Subcutaneous preadipocyte (primary cell): Measurements from ENCODE around the gene MYCBPAP. TPM values are rescaled to one million over a fixed set of nuclear protein-coding genes. Genes with fewer than 3 reads are reported as not detected.

Experiments used
- total RNA-seq: library from RNA; depleted of rRNA; stranded (reverse); fragments of >200 nt; gene quantifications from 2 replicates; pipeline ENCODE4 v1.2.3, GENCODE V29; 2012

Gene MYCBPAP
- total RNA-seq: 0.98 and 1.1 TPM in 2 replicates

GRCh38 chr17:50507871-50508572 is at the start of gene MYCBPAP:
MYCBPAP (plus strand) TSS chr17:50508439; CDS start chr17:50508675, 236 bp downstream.

DNA sequence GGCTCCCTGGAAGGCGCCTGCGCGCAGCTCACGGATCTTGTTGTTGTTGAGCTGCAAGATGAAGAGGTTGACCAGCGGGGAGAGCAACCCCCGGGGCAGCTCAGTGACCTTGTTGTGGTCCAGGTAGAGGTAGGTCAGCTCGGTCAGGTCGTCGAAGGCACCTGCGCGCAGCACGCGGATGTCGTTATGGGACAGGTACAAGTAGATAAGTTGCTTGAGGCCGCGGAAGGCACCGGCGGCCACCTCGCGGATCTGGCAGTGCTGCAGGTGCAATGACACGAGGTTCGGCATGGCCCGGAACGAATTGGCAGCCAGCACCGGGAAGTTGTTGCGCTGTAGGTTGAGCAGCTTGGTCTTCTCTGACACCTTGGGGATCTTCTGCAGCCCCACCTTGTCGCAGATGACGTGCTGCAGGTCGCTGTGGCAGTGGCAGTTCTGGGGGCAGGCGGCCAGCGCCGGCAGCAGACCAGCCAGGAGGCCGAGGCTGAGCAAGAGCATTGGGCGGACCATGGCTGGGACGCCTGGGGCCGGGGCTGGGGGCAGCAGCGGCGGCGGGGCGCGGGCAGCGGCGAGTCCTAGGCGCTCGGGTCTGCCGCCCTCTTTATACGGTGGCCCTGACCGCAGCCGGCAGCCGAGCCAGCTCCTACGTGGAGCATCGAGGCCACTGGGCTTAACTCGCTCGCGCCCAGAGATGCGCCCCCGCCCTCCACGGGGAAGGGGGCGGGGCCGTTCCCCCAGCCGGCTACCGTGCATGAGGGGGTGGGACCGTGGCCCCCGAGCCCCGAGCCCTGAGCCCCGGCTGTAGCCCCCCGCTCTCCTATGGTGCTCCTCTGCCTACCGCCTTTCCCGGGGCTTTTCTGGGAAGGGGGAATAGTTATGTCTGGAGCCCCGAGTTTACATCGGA is 39.7 kb upstream of the MYCBPAP start, which contains the start of gene CHAD:
TSS of gene CHAD (minus strand) at position 577 of the 904 bp plus-strand sequence. CDS start at position 510, 67 bp downstream.

DNA sequence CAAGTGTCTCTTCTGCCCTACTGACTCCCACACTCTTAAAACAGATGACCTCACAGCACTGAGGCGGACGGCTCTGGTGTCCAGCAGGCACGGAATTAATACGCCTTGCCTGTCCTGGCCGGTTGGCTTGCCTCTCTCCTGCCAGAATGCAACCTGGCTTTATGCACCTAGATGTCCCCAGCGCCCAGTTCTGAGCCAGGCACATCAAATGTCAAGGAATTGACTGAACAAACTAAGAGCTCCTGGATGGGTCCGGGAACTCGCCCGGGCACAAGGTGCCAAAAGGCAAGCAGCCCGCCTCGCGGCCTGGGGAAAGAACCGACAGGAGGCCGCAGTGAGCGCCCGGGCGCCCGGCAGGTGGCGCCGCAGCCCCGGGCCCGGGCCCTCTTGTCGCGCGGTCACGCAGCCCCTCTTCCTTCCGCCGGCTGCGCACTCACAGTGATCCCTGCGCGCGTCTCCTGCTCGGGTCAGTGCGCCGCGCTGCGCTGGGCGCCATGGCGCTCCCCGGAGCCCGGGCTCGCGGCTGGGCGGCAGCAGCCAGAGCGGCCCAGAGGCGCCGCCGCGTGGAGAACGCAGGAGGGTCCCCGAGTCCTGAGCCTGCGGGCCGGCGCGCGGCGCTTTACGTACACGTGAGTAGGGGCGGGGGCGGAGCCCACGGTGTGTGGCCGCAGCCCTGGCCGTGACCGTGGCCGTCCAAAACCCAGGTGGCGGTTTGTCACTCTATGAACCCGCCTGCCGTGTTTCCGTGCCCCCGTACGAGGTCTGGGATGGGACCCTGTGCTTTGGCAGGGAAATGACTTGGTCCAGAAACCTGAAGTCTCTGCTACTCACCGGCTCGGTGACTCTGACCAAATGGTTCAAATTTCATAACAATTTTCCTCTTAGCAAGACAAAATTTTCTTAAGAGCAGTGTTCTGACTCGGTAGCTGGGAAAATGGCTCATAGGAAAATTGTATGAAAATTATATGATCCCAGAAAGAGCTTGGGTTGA is 29.6 kb upstream of the MYCBPAP start, which contains the start of gene RSAD1:
TSS of gene RSAD1 (plus strand) at position 470 of the 991 bp plus-strand sequence. CDS start at position 495, 25 bp downstream.

DNA sequence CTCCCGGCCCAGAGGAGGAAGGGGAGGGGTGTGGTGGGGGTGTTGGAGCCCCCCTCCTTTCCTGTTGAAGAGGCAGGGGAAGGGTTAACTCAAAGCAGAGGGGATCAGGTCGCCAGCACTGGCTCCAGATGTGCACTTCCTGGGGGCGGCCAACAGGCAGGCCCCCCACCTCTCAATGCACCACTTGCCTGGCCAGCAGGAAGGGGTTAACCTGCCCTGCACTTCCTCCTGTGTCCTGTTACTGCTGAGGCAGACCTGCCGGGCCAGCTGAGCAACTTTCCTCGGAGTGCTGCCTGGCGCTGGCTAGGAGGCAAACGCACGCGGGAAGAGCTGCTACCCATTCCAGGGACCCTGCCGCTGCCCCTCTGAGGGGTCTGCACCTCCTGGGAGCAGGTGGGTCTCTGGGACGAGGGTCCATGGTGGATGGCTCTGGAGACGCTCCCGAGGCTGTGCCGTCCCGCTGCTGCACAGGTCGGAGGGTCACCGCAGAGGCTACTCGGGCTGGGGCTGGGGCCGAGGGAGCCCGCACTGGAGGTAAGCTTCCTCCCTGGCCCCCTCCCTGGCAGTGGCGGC is 24.3 kb downstream of the MYCBPAP start, which contains the start of gene EPN3:
TSS of gene EPN3 (plus strand) at position 284 of the 573 bp plus-strand sequence. CDS start 3,822 bp downstream, outside the sequence.

DNA sequence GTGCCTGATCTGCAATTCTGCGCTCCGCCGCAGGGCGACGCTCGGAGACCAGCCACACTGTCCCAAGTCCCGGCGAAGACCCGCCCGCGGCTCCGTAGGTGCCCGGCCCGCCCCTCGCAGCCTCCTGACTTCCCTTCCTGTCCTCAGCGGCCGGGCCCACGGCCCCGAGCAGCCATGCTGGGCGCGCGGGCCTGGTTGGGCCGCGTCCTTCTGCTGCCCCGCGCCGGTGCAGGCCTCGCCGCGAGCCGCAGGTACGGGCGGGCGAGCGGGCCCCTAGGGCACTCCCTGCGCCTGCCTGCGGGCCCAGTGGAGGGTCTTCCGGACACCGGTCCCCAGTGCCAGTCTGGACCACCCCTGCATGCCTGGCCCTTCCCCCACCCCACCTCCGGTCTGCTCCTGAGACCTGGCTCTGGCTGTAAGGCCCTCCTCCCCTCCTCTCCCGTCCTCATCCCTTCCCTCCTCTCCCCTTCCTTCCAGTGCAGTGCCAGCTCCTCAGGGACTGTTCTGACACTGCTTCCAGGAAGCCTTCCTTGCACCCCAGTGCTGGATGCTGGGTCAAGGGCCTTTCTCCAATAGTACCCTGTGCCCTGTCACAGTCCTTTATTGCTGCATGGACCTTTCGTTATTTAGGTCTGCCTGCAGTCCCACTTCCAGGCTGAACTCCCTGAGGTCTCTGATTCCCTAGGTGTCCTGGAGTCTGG is 38.9 kb downstream of the MYCBPAP start, which contains the start of gene SPATA20:
TSS of gene SPATA20 (plus strand) at position 140 of the 701 bp plus-strand sequence. CDS start at position 175, 35 bp downstream.

GRCh38 chr17:50560185-50560824 is 52.1 kb downstream of the MYCBPAP start, which contains the start of gene CACNA1G:
CACNA1G (plus strand) TSS chr17:50560715; CDS start chr17:50561460, 745 bp downstream.

Other genes with a start within 250 kb of the MYCBPAP start
- not detected in 2 replicates for gene TMEM92, start 234.0 kb upstream of the MYCBPAP start, total RNA-seq
- gene XYLT2, start 162.3 kb upstream of the MYCBPAP start, total RNA-seq: 36.7 and 46.1 TPM in 2 replicates
- gene MRPL27, start 135.3 kb upstream of the MYCBPAP start, total RNA-seq: 46.1 and 60.3 TPM in 2 replicates
- gene EME1, start 135.2 kb upstream of the MYCBPAP start, total RNA-seq: 9.4 and 10.3 TPM in 2 replicates
- gene LRRC59, start 110.9 kb upstream of the MYCBPAP start, total RNA-seq: 172 and 222 TPM in 2 replicates
- gene ACSF2, start 82.2 kb upstream of the MYCBPAP start, total RNA-seq: 10.0 and 15.4 TPM in 2 replicates
- not detected in 2 replicates for gene CHAD, start 39.6 kb upstream of the MYCBPAP start, total RNA-seq
- gene RSAD1, start 29.6 kb upstream of the MYCBPAP start, total RNA-seq: 25.0 and 34.2 TPM in 2 replicates
- gene EPN3, start 24.3 kb downstream of the MYCBPAP start, total RNA-seq: under 0.01 TPM in 1 of 2 replicates, not detected in the other
- gene SPATA20, start 38.7 kb downstream of the MYCBPAP start, total RNA-seq: 79.0 and 79.7 TPM in 2 replicates
- 0.39 and 0.73 TPM in 2 replicates for gene CACNA1G, start 52.3 kb downstream of the MYCBPAP start, total RNA-seq
- gene ABCC3, start 126.4 kb downstream of the MYCBPAP start, total RNA-seq: 40.8 and 43.0 TPM in 2 replicates
- gene ANKRD40, start 199.5 kb downstream of the MYCBPAP start, total RNA-seq: 35.6 and 55.3 TPM in 2 replicates
- gene LUC7L3, start 211.2 kb downstream of the MYCBPAP start, total RNA-seq: 24.6 and 26.6 TPM in 2 replicates